Neural cell (in vitro differentiated cells): ENCODE measurements around the gene AGBL4. TPM values are rescaled to one million over a fixed set of nuclear protein-coding genes. Genes with fewer than 3 reads are reported as not detected.

ENCODE experiments used
- H2AFZ ChIP-seq: fragments of 200-600, 300-800 bp; sonication (generic), shearing (Covaris generic); 2 replicates; pipeline ENCODE4 v1.6.0; 2014; ENCODE audit warnings: low read depth, mild to moderate bottlenecking, antibody characterized with exemption, low read length, moderate library complexity
- H3F3A ChIP-seq: fragments of 200-600 bp; shearing (Covaris generic); 2 replicates; pipeline ENCODE4 v1.6.1; 2016; ENCODE audit warnings: mild to moderate bottlenecking, moderate library complexity, mixed read lengths, antibody characterized with exemption, low read length; ENCODE audit not compliant: insufficient read depth, poor library complexity, severe bottlenecking
- H3K27ac ChIP-seq: fragments of 200-600, 300-800 bp; sonication (generic), shearing (Covaris generic); 2 replicates; pipeline ENCODE4 v1.5.1; 2014; ENCODE audit warnings: mild to moderate bottlenecking, low read length, moderate library complexity
- H3K27me3 ChIP-seq: fragments of 300-800, 200-600 bp; sonication (generic), shearing (Covaris generic); 2 replicates; pipeline ENCODE4 v1.6.0; 2014; ENCODE audit warnings: mild to moderate bottlenecking, low read depth, low read length, moderate library complexity; ENCODE audit not compliant: insufficient read depth
- H3K36me3 ChIP-seq: fragments of 300-800, 200-600 bp; sonication (generic), shearing (Covaris generic); 2 replicates; pipeline ENCODE4 v1.5.1; 2014; ENCODE audit warnings: mild to moderate bottlenecking, antibody characterized with exemption, low read length, moderate library complexity; ENCODE audit not compliant: insufficient read depth
- H3K4me2 ChIP-seq: fragments of 300-800, 200-600 bp; sonication (generic), shearing (Covaris generic); 2 replicates; pipeline ENCODE4 v1.6.0; 2014; ENCODE audit warnings: mild to moderate bottlenecking, low read length
- H3K4me3 ChIP-seq: fragments of 300-800, 200-600 bp; sonication (generic), shearing (Covaris generic); 2 replicates; pipeline ENCODE4 v1.5.1; 2014; ENCODE audit warnings: mild to moderate bottlenecking, low read length, moderate library complexity
- H3K79me2 ChIP-seq: fragments of 200-600 bp; shearing (Covaris generic); replicated peaks from 2 replicates; pipeline ENCODE4 v1.6.0; 2014; ENCODE audit warnings: mild to moderate bottlenecking, low read length, moderate library complexity; ENCODE audit not compliant: insufficient read depth
- H3K9ac ChIP-seq: fragments of 300-800, 200-600 bp; sonication (generic), shearing (Covaris generic); 2 replicates; pipeline ENCODE4 v1.6.1; 2016; ENCODE audit warnings: mild to moderate bottlenecking, low read length, mixed read lengths
- H3K9me2 ChIP-seq: fragments of 200-600 bp; shearing (Covaris generic); 2 replicates; pipeline ENCODE4 v1.6.1; 2016; ENCODE audit warnings: mild to moderate bottlenecking, low read length, mixed read lengths; ENCODE audit not compliant: insufficient read depth
- H3K9me3 ChIP-seq: fragments of 200-600, 300-800 bp; sonication (generic), shearing (Covaris generic); 2 replicates; pipeline ENCODE4 v1.6.1; 2016; ENCODE audit warnings: mild to moderate bottlenecking, mixed run types, low read length, moderate library complexity, mixed read lengths
- H4K20me1 ChIP-seq: fragments of 200-600 bp; shearing (Covaris generic); 2 replicates; pipeline ENCODE4 v1.6.1; 2016; ENCODE audit warnings: mild to moderate bottlenecking, mixed run types; ENCODE audit not compliant: insufficient read depth
- CTCF ChIP-seq: fragments of 450-650 bp; IDR thresholded peaks from 2 replicates; pipeline ENCODE4 v1.5.1; 2014; ENCODE audit warnings: antibody characterized with exemption, mild to moderate bottlenecking, moderate library complexity; ENCODE audit not compliant: poor library complexity, severe bottlenecking
- EP300 ChIP-seq: fragments of 450-650 bp; conservative IDR thresholded peaks from 2 replicates; pipeline ENCODE4 v1.6.1; 2014; ENCODE audit warnings: antibody characterized with exemption, mild to moderate bottlenecking, moderate library complexity; ENCODE audit not compliant: poor library complexity, severe bottlenecking
- EZH2 ChIP-seq: fragments of 200-600, 300-800 bp; shearing (Covaris generic), sonication (generic); IDR thresholded peaks from 2 replicates; pipeline ENCODE4 v1.6.1; 2014; ENCODE audit warnings: antibody characterized with exemption, low read length, borderline replicate concordance, mild to moderate bottlenecking; ENCODE audit not compliant: insufficient read depth, poor library complexity, severe bottlenecking
- MXI1 ChIP-seq: fragments of 450-650 bp; conservative IDR thresholded peaks from 2 replicates; pipeline ENCODE4 v1.6.1; 2014; ENCODE audit warnings: antibody characterized with exemption, mild to moderate bottlenecking; ENCODE audit not compliant: poor library complexity, severe bottlenecking
- POLR2AphosphoS5 ChIP-seq: IDR thresholded peaks from 2 replicates; pipeline ENCODE4 v1.6.1; 2012
- RAD21 ChIP-seq: fragments of 450-650 bp; conservative IDR thresholded peaks from 2 replicates; pipeline ENCODE4 v1.6.1; 2014; ENCODE audit warnings: antibody characterized with exemption, mild to moderate bottlenecking, moderate library complexity
- REST ChIP-seq: IDR thresholded peaks from 2 replicates; pipeline ENCODE4 v1.6.1; 2012; ENCODE audit warnings: borderline replicate concordance
- SMC3 ChIP-seq: fragments of 450-650 bp; conservative IDR thresholded peaks from 2 replicates; pipeline ENCODE4 v1.6.1; 2014; ENCODE audit warnings: antibody characterized with exemption, mild to moderate bottlenecking, moderate library complexity; ENCODE audit not compliant: poor library complexity
- TAF1 ChIP-seq: IDR thresholded peaks from 2 replicates; pipeline ENCODE4 v1.6.1; 2012; ENCODE audit warnings: low read depth
- polyA plus RNA-seq: library from polyadenylated mRNA; depleted of rRNA; stranded (reverse); fragments of >200 nt; gene quantifications from 2 replicates; pipeline ENCODE4 v1.2.3, GENCODE V29; 2014

Gene AGBL4
- polyA plus RNA-seq, 1 donor from 2014 or later, result 1.3 TPM

GRCh38 chr1:48889615-48890014 is 1134.1 kb downstream of the AGBL4 start:
- TF ChIP-seq EZH2 (no peak), POLR2AphosphoS5 (no peak), REST (no peak)
- Histone ChIP-seq H3K79me2 (no peaks in the 10 kb centered on the region), H4K20me1 (no peaks in the 10 kb centered on the region), H3K4me2 (no peak overlapping the region), H3K36me3 (no peaks in the 10 kb centered on the region), H3K27me3 (no peaks in the 10 kb centered on the region), H2AFZ (no peak overlapping the region), H3K9me3 (no peaks in the 10 kb centered on the region), H3F3A (no peaks in the 10 kb centered on the region), H3K9me2 (no peaks in the 10 kb centered on the region), H3K9ac (no peak overlapping the region), H3K27ac (no peak overlapping the region), H3K4me3 (no peak overlapping the region)

- Histone ChIP-seq H3K27ac (no peak overlapping the region), H3K9me2 (no peaks in the 10 kb centered on the region), H3K9me3 (no peaks in the 10 kb centered on the region), H2AFZ (no peak overlapping the region), H4K20me1 (no peaks in the 10 kb centered on the region), H3K27me3 (no peaks in the 10 kb centered on the region), H3K9ac (no peak overlapping the region), H3K4me3 (no peak overlapping the region), H3F3A (no peaks in the 10 kb centered on the region), H3K36me3 (no peaks in the 10 kb centered on the region), H3K4me2 (no peak overlapping the region), H3K79me2 (no peaks in the 10 kb centered on the region)
- no peak for TF ChIP-seq MXI1
- no peak for TF ChIP-seq SMC3
- peak; percentile 51 for TF ChIP-seq POLR2AphosphoS5
- no peak for TF ChIP-seq EZH2
Measured at GRCh38 chr1:48889082-48889481, 1134.7 kb downstream of the AGBL4 start.

- H3F3A ChIP-seq, result no peaks in the 10 kb centered on the region
- H4K20me1 ChIP-seq, result no peaks in the 10 kb centered on the region
- H3K9me2 ChIP-seq, result no peaks in the 10 kb centered on the region
- no peak overlapping the region for H3K9ac ChIP-seq
- H3K4me3 ChIP-seq, result no peak overlapping the region
- H3K27ac ChIP-seq, result no peak overlapping the region
- no peaks in the 10 kb centered on the region for H3K79me2 ChIP-seq
- TF ChIP-seq EZH2 (no peak), SMC3 (no peak), EP300 (no peak), POLR2AphosphoS5 (no peak), REST (no peak), RAD21 (no peak), CTCF (no peak), MXI1 (no peak), TAF1 (no peak)
- no peaks in the 10 kb centered on the region for H3K27me3 ChIP-seq
- H3K9me3 ChIP-seq, result no peaks in the 10 kb centered on the region
- no peaks in the 10 kb centered on the region for H3K36me3 ChIP-seq
- no peak overlapping the region for H3K4me2 ChIP-seq
- H2AFZ ChIP-seq, result no peak overlapping the region
Measured at GRCh38 chr1:48887796-48888195, 1136.0 kb downstream of the AGBL4 start.
